ENCODE data around the gene KCNQ1. TPM values are rescaled to one million over a fixed set of nuclear protein-coding genes. Genes with fewer than 3 reads are reported as not detected.

Gene KCNQ1
- total and polyA plus RNA-seq, 2 of the 13 experiments (the other 11 are each of a cell fraction or from before 2014, with no cell fraction given): 0.02 to 0.08 TPM

- TF ChIP-seq SIN3A (IDR thresholded peaks at IDR 0.05; ENCODE audit: borderline replicate concordance, low read depth, low read length): no peak
- TF ChIP-seq PCBP1 (IDR thresholded peaks at IDR 0.05; ENCODE audit: borderline replicate concordance, low read depth, low read length): no peak
- no peak for TF ChIP-seq GMEB2 (CRISPR knock-in tag; IDR thresholded peaks at IDR 0.05; ENCODE audit: low read depth)
- TF ChIP-seq, protein P1, sequence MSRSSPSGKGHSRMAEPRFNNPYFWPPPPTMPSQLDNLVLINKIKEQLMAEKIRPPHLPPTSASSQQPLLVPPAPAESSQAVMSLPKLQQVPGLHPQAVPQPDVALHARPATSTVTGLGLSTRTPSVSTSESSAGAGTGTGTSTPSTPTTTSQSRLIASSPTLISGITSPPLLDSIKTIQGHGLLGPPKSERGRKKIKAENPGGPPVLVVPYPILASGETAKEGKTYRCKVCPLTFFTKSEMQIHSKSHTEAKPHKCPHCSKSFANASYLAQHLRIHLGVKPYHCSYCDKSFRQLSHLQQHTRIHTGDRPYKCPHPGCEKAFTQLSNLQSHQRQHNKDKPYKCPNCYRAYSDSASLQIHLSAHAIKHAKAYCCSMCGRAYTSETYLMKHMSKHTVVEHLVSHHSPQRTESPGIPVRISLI (CRISPR knock-in tag; IDR thresholded peaks at IDR 0.05; ENCODE audit: borderline replicate concordance): no peak
- no peak for TF ChIP-seq SRSF9 (IDR thresholded peaks at IDR 0.05; ENCODE audit: borderline replicate concordance, insufficient read depth, low read depth, low read length, poor library complexity, severe bottlenecking)
- TF ChIP-seq U2AF1 (optimal IDR thresholded peaks at IDR 0.05; ENCODE audit: low read depth, low read length): no peak
- no peak for TF ChIP-seq ZNF652 (CRISPR knock-in tag; IDR thresholded peaks at IDR 0.05; ENCODE audit: borderline replicate concordance, low read depth)
- no peak for TF ChIP-seq ZNF598 (CRISPR knock-in tag; IDR thresholded peaks at IDR 0.05; ENCODE audit: borderline replicate concordance)
These were observed 180.4 kb downstream of the KCNQ1 start (continued) for GRCh38 chr11:2625183-2625582.

DNA sequence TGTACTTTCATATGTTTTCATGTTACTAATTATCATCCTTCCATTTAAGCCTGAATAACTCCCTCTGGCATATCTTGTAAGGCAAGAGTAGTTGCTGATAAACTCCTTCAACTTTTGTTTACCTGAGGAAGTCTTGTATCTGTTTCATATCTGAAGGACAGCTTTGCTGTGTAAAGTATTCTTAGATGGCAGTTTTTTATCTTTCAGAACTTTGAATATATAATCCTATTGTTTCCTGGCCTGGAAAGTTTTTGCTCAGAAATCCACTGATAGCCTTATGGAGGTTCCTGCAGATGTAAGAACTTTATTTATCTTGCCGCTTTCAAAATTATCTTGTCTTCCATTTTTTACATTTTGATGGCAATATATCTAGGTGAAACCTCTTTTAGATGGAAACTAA is 185.9 kb downstream of the KCNQ1 start:
- 94% methylated on average over 1 of the region's 1 CpG for WGBS (ENCODE audit: low lambda C conversion rate)
- TF ChIP-seq KDM6A (CRISPR knock-in tag; IDR thresholded peaks at IDR 0.05; ENCODE audit: low read depth) (no peak), PHB2 (IDR thresholded peaks at IDR 0.05; ENCODE audit: partially characterized antibody) (no peak), AGO2 (optimal IDR thresholded peaks at IDR 0.05; ENCODE audit: low read depth, low read length) (peak; percentile 30), PITX1 (CRISPR knock-in tag; IDR thresholded peaks at IDR 0.05) (no peak), ZNF451 (CRISPR knock-in tag; IDR thresholded peaks at IDR 0.05) (no peak), ZNF678 (CRISPR knock-in tag; IDR thresholded peaks at IDR 0.05) (no peak)
- TF ChIP-seq, protein P2, sequence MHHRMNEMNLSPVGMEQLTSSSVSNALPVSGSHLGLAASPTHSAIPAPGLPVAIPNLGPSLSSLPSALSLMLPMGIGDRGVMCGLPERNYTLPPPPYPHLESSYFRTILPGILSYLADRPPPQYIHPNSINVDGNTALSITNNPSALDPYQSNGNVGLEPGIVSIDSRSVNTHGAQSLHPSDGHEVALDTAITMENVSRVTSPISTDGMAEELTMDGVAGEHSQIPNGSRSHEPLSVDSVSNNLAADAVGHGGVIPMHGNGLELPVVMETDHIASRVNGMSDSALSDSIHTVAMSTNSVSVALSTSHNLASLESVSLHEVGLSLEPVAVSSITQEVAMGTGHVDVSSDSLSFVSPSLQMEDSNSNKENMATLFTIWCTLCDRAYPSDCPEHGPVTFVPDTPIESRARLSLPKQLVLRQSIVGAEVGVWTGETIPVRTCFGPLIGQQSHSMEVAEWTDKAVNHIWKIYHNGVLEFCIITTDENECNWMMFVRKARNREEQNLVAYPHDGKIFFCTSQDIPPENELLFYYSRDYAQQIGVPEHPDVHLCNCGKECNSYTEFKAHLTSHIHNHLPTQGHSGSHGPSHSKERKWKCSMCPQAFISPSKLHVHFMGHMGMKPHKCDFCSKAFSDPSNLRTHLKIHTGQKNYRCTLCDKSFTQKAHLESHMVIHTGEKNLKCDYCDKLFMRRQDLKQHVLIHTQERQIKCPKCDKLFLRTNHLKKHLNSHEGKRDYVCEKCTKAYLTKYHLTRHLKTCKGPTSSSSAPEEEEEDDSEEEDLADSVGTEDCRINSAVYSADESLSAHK (CRISPR knock-in tag; IDR thresholded peaks at IDR 0.05; ENCODE audit: borderline replicate concordance): no peak
- TF ChIP-seq, protein P3, sequence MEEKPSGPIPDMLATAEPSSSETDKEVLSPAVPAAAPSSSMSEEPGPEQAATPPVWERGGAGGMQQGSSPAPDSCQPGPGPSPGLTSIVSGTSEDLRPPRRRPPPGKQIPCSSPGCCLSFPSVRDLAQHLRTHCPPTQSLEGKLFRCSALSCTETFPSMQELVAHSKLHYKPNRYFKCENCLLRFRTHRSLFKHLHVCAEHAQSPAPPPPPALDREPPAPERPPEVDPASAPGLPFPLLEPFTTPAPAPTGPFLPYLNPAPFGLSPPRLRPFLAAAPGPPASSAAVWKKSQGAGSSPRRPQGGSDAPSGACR (CRISPR knock-in tag; IDR thresholded peaks at IDR 0.05): no peak
- H3K9me3 ChIP-seq (ENCODE audit: low read length): peaks cover 66% of the 10 kb centered on the region

More for the DNA sequence above, 185.9 kb downstream of the KCNQ1 start:
- no peak overlapping the region for H3K9ac ChIP-seq (ENCODE audit: insufficient read depth, low read depth, low read length)
- H3K4me3 ChIP-seq (replicated peaks in 1 of 3; ENCODE audit: insufficient read depth in 1 of 3, low read depth in 2 of 3, low read length in 3 of 3): no peak overlapping the region
- ATAC-seq (no peak), DNase-seq (ENCODE audit: low spot score) (no peak), FAIRE-seq (no peak)
- H2AFZ ChIP-seq (ENCODE audit: low read length): no peak overlapping the region
- no peak overlapping the region for H3K4me2 ChIP-seq (ENCODE audit: low read depth, low read length)
- intact Hi-C loops (cut with micrococcal nuclease; ENCODE audit: unreplicated experiment) (no loop called here), in situ Hi-C loops (cut with HindIII; ENCODE audit: extremely low pct_ligation_motif_present, low pct_unique_long_range_greater_than_20kb) (no loop called here)
- ChIA-PET POLR2A (no interaction called here), CTCF (ENCODE audit: low intra/inter-chr PET ratio, low total read pairs) (no interaction called here)
- no peaks in the 10 kb centered on the region for H3K4me1 ChIP-seq (ENCODE audit: insufficient read depth, low read length)
- H3K27me3 ChIP-seq (ENCODE audit: control insufficient read depth in 1 of 2, insufficient read depth in 2 of 2, low read length in 2 of 2): no peaks in the 10 kb centered on the region
- H3K27ac ChIP-seq (ENCODE audit: extremely low read length, insufficient read depth, low read length): no peak overlapping the region
- no peaks in the 10 kb centered on the region for H3K36me3 ChIP-seq (replicated peaks in 1 of 2; ENCODE audit: control insufficient read depth in 1 of 2, insufficient read depth in 2 of 2, low read length in 2 of 2)
- H3K79me2 ChIP-seq (ENCODE audit: insufficient read depth, low read length): no peaks in the 10 kb centered on the region
- H4K20me1 ChIP-seq (ENCODE audit: insufficient read depth, low read length): no peaks in the 10 kb centered on the region
- no TSS peak for BruUV-seq (replicated peaks)

All from HepG2 (cell line).